Caco-2 (cell line): ENCODE results near the gene C18orf63. TPM values are rescaled to one million over a fixed set of nuclear protein-coding genes. Genes with fewer than 3 reads are reported as not detected.
A peak's percentile ranks its signal among the peaks of the same experiment; 100 is the strongest.

ENCODE experiments used
- BruUV-seq: library from RNA; stranded (reverse); fragments of 400-500 nt; replicated peaks from 2 replicates; lab custom pipeline; 2021; lab: Mats Ljungman, UMichigan
- CTCF ChIA-PET: fragments of 300-600 bp; sonication (Branson Sonifier 250); formaldehyde crosslinking; loops from one replicate; lab custom pipeline; 2022; ENCODE audit warnings: antibody characterized with exemption; lab: Charles Lee
- POLR2A ChIA-PET: fragments of 300-600 bp; sonication (Branson Sonifier 250); formaldehyde crosslinking; loops from one replicate; lab custom pipeline; 2022; ENCODE audit warnings: antibody characterized with exemption; lab: Charles Lee
- DNase-seq, 2 experiments: peaks; one replicate each; pipeline versions ENCODE4 v3.0.0 to v3.0.0-alpha.2; 2020 to 2022
- H3K27me3 ChIP-seq: replicated peaks from 2 replicates; pipeline ENCODE4 v1.6.0; 2011; ENCODE audit warnings: low read length; ENCODE audit not compliant: control insufficient read depth, insufficient read depth
- H3K36me3 ChIP-seq: 2 replicates; pipeline ENCODE4 v1.5.1; 2011; ENCODE audit warnings: low read length; ENCODE audit not compliant: control insufficient read depth, insufficient read depth
- H3K4me1 ChIP-seq: fragments of 250-450 bp; sonication (Bioruptor Pico); 2 replicates; pipeline ENCODE4 v1.5.1; 2020; ENCODE audit warnings: mild to moderate bottlenecking
- H3K4me3 ChIP-seq: 2 replicates; pipeline ENCODE4 v1.5.1; 2011; ENCODE audit warnings: low read depth, mild to moderate bottlenecking, control low read depth, low read length
- H3K9me3 ChIP-seq: fragments of 250-450 bp; sonication (Bioruptor Pico); 2 replicates; pipeline ENCODE4 v1.5.1; 2020; ENCODE audit warnings: mild to moderate bottlenecking, moderate library complexity
- H3K27ac Mint-ChIP-seq: one replicate; pipeline ENCODE4 v1.8.0; 2022; ENCODE audit warnings: mixed read lengths; ENCODE audit not compliant: unreplicated experiment
- H3K27me3 Mint-ChIP-seq: one replicate; pipeline ENCODE4 v1.8.0; 2022; ENCODE audit warnings: mixed read lengths; ENCODE audit not compliant: insufficient read depth, unreplicated experiment
- H3K36me3 Mint-ChIP-seq: one replicate; pipeline ENCODE4 v1.8.0; 2022; ENCODE audit warnings: mild to moderate bottlenecking, mixed read lengths; ENCODE audit not compliant: insufficient read depth, unreplicated experiment
- H3K4me1 Mint-ChIP-seq: one replicate; pipeline ENCODE4 v1.8.0; 2022; ENCODE audit warnings: low read depth, mixed read lengths; ENCODE audit not compliant: unreplicated experiment
- H3K4me3 Mint-ChIP-seq: one replicate; pipeline ENCODE4 v1.8.0; 2022; ENCODE audit warnings: mild to moderate bottlenecking, moderate library complexity, mixed read lengths; ENCODE audit not compliant: unreplicated experiment
- H3K9me3 Mint-ChIP-seq: one replicate; pipeline ENCODE4 v1.8.0; 2022; ENCODE audit warnings: mixed read lengths; ENCODE audit not compliant: unreplicated experiment
- CTCF ChIP-seq, 2 experiments: fragments of 200-600 bp in 1 of 2; IDR thresholded peaks; 1 replicate in 1 of 2; 2 replicates in 1 of 2; pipeline versions ENCODE4 v1.5.1 to v1.8.0; 2011 to 2022; ENCODE audit warnings: antibody characterized with exemption in 1 of 2, control low read depth in 1 of 2, inconsistent platforms in 1 of 2, low read depth in 1 of 2, low read length in 1 of 2, mild to moderate bottlenecking in 1 of 2, moderate library complexity in 1 of 2; ENCODE audit not compliant: insufficient read depth in 1 of 2, severe bottlenecking in 1 of 2, unreplicated experiment in 1 of 2
- intact Hi-C: fragments of 100-400 bp; cut with micrococcal nuclease; formaldehyde crosslinking; loops from one replicate; pipeline ENCODE4 v1.10.0; 2022; ENCODE audit not compliant: unreplicated experiment
- total RNA-seq: library from RNA; stranded (reverse); gene quantifications from 2 replicates; pipeline ENCODE4 v1.2.3, GENCODE V29; 2022

C18orf63 gene
- total RNA-seq, 1 experiment from 2014 or later: not detected

- ChIA-PET CTCF (no interaction called here), POLR2A (no interaction called here)
- BruUV-seq: no TSS peak
- H3K36me3 Mint-ChIP-seq: no peaks in the 10 kb centered on the region
- no peaks in the 10 kb centered on the region for H3K27me3 ChIP-seq
- H3K27me3 Mint-ChIP-seq: no peaks in the 10 kb centered on the region
- no peak for TF ChIP-seq CTCF (IDR thresholded peaks at IDR 0.05; ENCODE audit: insufficient read depth in 1 of 2, low read depth in 1 of 2, low read length in 1 of 2, severe bottlenecking in 1 of 2, unreplicated experiment in 1 of 2)
- no peak overlapping the region for H3K4me3 ChIP-seq
- intact Hi-C loops: no loop called here
- H3K27ac Mint-ChIP-seq: peak overlapping the region; percentile 58
- H3K9me3 Mint-ChIP-seq: no peaks in the 10 kb centered on the region
- no peaks in the 10 kb centered on the region for H3K9me3 ChIP-seq
- no peak for DNase-seq
- no peaks in the 10 kb centered on the region for H3K36me3 ChIP-seq
- no peak overlapping the region for H3K4me3 Mint-ChIP-seq
- no peaks in the 10 kb centered on the region for H3K4me1 ChIP-seq
- no peaks in the 10 kb centered on the region for H3K4me1 Mint-ChIP-seq
Measured at GRCh38 chr18:74268933-74269620, 46.6 kb upstream of the C18orf63 start.

- H3K36me3 ChIP-seq: no peaks in the 10 kb centered on the region
- no peaks in the 10 kb centered on the region for H3K4me1 ChIP-seq
- no peaks in the 10 kb centered on the region for H3K9me3 ChIP-seq
- no peak for DNase-seq
- H3K27ac Mint-ChIP-seq: no peak overlapping the region
- H3K9me3 Mint-ChIP-seq: no peaks in the 10 kb centered on the region
- H3K27me3 Mint-ChIP-seq: no peaks in the 10 kb centered on the region
- POLR2A ChIA-PET: no interaction called here
- TF ChIP-seq CTCF (IDR thresholded peaks at IDR 0.05; ENCODE audit: insufficient read depth in 1 of 2, low read depth in 1 of 2, low read length in 1 of 2, severe bottlenecking in 1 of 2, unreplicated experiment in 1 of 2): no peak
- no peak overlapping the region for H3K4me3 Mint-ChIP-seq
- no peak overlapping the region for H3K4me3 ChIP-seq
- peaks cover 11% of the 10 kb centered on the region for H3K36me3 Mint-ChIP-seq
- H3K4me1 Mint-ChIP-seq: no peaks in the 10 kb centered on the region
- CTCF ChIA-PET: no interaction called here
- no TSS peak for BruUV-seq
- intact Hi-C loops: no loop called here
- H3K27me3 ChIP-seq: no peaks in the 10 kb centered on the region
Measured at GRCh38 chr18:74271635-74272034, 44.0 kb upstream of the C18orf63 start.

GRCh38 chr18:74273394-74273793, 42.2 kb upstream of the C18orf63 start:
- Histone ChIP-seq H3K9me3 (no peaks in the 10 kb centered on the region), H3K4me3 (no peak overlapping the region), H3K27me3 (no peaks in the 10 kb centered on the region), H3K4me1 (no peaks in the 10 kb centered on the region), H3K36me3 (no peaks in the 10 kb centered on the region)
- DNase-seq: no peak
- BruUV-seq: no TSS peak
- Mint-ChIP-seq H3K27me3 (no peaks in the 10 kb centered on the region), H3K9me3 (no peaks in the 10 kb centered on the region), H3K36me3 (peaks cover 12% of the 10 kb centered on the region), H3K27ac (no peak overlapping the region), H3K4me1 (no peaks in the 10 kb centered on the region), H3K4me3 (no peak overlapping the region)
- TF ChIP-seq CTCF (IDR thresholded peaks at IDR 0.05; ENCODE audit: insufficient read depth in 1 of 2, low read depth in 1 of 2, low read length in 1 of 2, severe bottlenecking in 1 of 2, unreplicated experiment in 1 of 2): no peak
- ChIA-PET POLR2A (no interaction called here), CTCF (no interaction called here)
- intact Hi-C loops: no loop called here
